CD4-positive, alpha-beta T cell (primary cell): ENCODE measurements around the gene FJX1. TPM values are rescaled to one million over a fixed set of nuclear protein-coding genes. Genes with fewer than 3 reads are reported as not detected.
"Not testable (repeated sequence)": the region's sequence is repeated elsewhere in the genome, so short reads cannot be mapped to it uniquely, and the experiment has no call there.

Experiments used
- ATAC-seq: fragments of 200-7000 bp; cut with Tn5 transposase; one replicate; pipeline ENCODE4 v1.10.0; 2022; ENCODE audit warnings: mild to moderate bottlenecking; ENCODE audit not compliant: poor library complexity
- CTCF ChIA-PET: fragments of 350-600 bp; sonication (Branson Sonifier 250); formaldehyde crosslinking; loops from one replicate; lab custom pipeline; 2021; ENCODE audit warnings: antibody characterized with exemption, inconsistent platforms; lab: Charles Lee
- POLR2A ChIA-PET: fragments of 350-600 bp; sonication (Branson Sonifier 250); formaldehyde crosslinking; loops from one replicate; lab custom pipeline; 2021; ENCODE audit warnings: antibody characterized with exemption, inconsistent platforms; lab: Charles Lee
- DNase-seq, 14 experiments: peaks; one replicate each; pipeline ENCODE4 v3.0.0-alpha.2; 2013 to 2020; ENCODE audit warnings: mixed read lengths in 2 of 14
- H3K27ac ChIP-seq, 2 donors: one replicate each; pipeline versions ENCODE4 v1.5.1 to v1.7.0; 2013; ENCODE audit warnings: low read length in 2 of 2, low read depth in 1 of 2, mild to moderate bottlenecking in 1 of 2
- H3K27me3 ChIP-seq, 2 experiments: 1 replicate in 1 of 2; 2 replicates in 1 of 2; pipeline versions ENCODE4 v1.6.1 to v1.7.0; 2013; ENCODE audit warnings: low read length in 2 of 2, control low read depth in 1 of 2, mild to moderate bottlenecking in 1 of 2, moderate library complexity in 1 of 2; ENCODE audit not compliant: insufficient read depth in 2 of 2, control insufficient read depth in 1 of 2
- H3K36me3 ChIP-seq: one replicate; pipeline ENCODE4 v1.6.1; 2013; ENCODE audit warnings: low read length, control low read depth; ENCODE audit not compliant: insufficient read depth
- H3K4me1 ChIP-seq: one replicate; pipeline ENCODE4 v1.6.1; 2013; ENCODE audit warnings: low read length, control low read depth; ENCODE audit not compliant: insufficient read depth
- H3K4me3 ChIP-seq: one replicate; pipeline ENCODE4 v1.5.1; 2013; ENCODE audit warnings: mild to moderate bottlenecking, low read length, moderate library complexity
- H3K9me3 ChIP-seq, 2 experiments: 1 replicate in 1 of 2; 2 replicates in 1 of 2; pipeline versions ENCODE4 v1.6.1 to v1.7.0; 2013; ENCODE audit warnings: low read length in 2 of 2, mild to moderate bottlenecking in 2 of 2, control low read depth in 1 of 2, moderate library complexity in 1 of 2; ENCODE audit not compliant: control insufficient read depth in 1 of 2, insufficient read depth in 1 of 2
- H3K27ac Mint-ChIP-seq: one replicate; pipeline ENCODE4 v1.8.0; 2020; ENCODE audit warnings: mixed read lengths
- H3K27me3 Mint-ChIP-seq: one replicate; pipeline ENCODE4 v1.8.0; 2021; ENCODE audit warnings: mixed read lengths
- H3K36me3 Mint-ChIP-seq: one replicate; pipeline ENCODE4 v1.8.0; 2021; ENCODE audit warnings: low read depth, mixed read lengths
- H3K4me1 Mint-ChIP-seq: one replicate; pipeline ENCODE4 v1.8.0; 2021; ENCODE audit warnings: low read depth, mixed read lengths
- H3K4me3 Mint-ChIP-seq: one replicate; pipeline ENCODE4 v1.8.0; 2020; ENCODE audit warnings: mild to moderate bottlenecking, mixed read lengths
- H3K9me3 Mint-ChIP-seq: one replicate; pipeline ENCODE4 v1.8.0; 2020; ENCODE audit warnings: mixed read lengths
- intact Hi-C, 2 experiments: fragments of 100-400 bp; cut with DNase I in 1 of 2; cut with micrococcal nuclease in 1 of 2; formaldehyde crosslinking; loops; one replicate each; pipeline versions ENCODE4 v1.15.1 to v1.9.0; 2023 to 2025; cut with DNase I, micrococcal nuclease
- total RNA-seq, 174 experiments: library from RNA in 2 of 174; stranded (reverse) in 2 of 174; gene quantifications; one replicate each; pipeline ENCODE4 v1.2.3 and lab custom pipeline; 2021 to 2026
- TF ChIP-seq, protein P1 (sequence below): fragments of 200-600 bp; IDR thresholded peaks from one replicate; pipeline ENCODE4 v1.8.0; 2022; ENCODE audit warnings: antibody characterized with exemption, mild to moderate bottlenecking

FJX1 gene
- total RNA-seq, 2 experiments from 2014 or later: not detected

DNA sequence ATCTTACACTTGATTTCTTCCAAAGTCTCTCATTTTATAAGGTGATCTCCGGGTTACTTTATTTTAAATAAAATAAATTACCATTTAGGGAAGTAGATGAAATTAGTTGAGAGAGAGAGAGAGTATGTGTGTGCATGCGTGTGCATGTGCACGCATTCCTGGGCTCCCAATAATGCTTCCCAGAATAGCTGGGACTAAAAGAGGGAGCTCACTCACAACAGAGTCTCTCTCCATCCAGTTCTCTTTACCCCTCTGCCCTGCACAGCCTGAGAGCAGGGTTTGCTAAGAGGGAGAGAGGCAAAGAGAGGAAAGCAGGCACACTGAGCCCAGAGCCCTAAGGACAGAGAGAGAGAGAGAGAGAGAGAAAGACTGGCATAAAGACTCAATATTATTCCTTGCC is 33.0 kb downstream of the FJX1 start:
- POLR2A ChIA-PET: no interaction called here
- H3K36me3 Mint-ChIP-seq: no peaks in the 10 kb centered on the region
- no peaks in the 10 kb centered on the region for H3K4me1 ChIP-seq
- H3K9me3 ChIP-seq: no peaks in the 10 kb centered on the region
- H3K36me3 ChIP-seq: no peaks in the 10 kb centered on the region
- H3K27me3 ChIP-seq: peaks cover 6 to 8% of the 10 kb centered on the region in 2 experiments
- intact Hi-C loops: no loop called here
- H3K4me3 Mint-ChIP-seq: no peak overlapping the region
- CTCF ChIA-PET: no interaction called here
- H3K4me3 ChIP-seq: no peak overlapping the region
- no peak overlapping the region for H3K27ac Mint-ChIP-seq
- no peak overlapping the region for H3K27ac ChIP-seq
- DNase-seq (no peak), ATAC-seq (no peak)
- H3K27me3 Mint-ChIP-seq: peaks cover 81% of the 10 kb centered on the region
- H3K9me3 Mint-ChIP-seq: no peaks in the 10 kb centered on the region
- no peaks in the 10 kb centered on the region for H3K4me1 Mint-ChIP-seq
- TF ChIP-seq, protein P1, sequence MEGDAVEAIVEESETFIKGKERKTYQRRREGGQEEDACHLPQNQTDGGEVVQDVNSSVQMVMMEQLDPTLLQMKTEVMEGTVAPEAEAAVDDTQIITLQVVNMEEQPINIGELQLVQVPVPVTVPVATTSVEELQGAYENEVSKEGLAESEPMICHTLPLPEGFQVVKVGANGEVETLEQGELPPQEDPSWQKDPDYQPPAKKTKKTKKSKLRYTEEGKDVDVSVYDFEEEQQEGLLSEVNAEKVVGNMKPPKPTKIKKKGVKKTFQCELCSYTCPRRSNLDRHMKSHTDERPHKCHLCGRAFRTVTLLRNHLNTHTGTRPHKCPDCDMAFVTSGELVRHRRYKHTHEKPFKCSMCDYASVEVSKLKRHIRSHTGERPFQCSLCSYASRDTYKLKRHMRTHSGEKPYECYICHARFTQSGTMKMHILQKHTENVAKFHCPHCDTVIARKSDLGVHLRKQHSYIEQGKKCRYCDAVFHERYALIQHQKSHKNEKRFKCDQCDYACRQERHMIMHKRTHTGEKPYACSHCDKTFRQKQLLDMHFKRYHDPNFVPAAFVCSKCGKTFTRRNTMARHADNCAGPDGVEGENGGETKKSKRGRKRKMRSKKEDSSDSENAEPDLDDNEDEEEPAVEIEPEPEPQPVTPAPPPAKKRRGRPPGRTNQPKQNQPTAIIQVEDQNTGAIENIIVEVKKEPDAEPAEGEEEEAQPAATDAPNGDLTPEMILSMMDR: no peak

DNA sequence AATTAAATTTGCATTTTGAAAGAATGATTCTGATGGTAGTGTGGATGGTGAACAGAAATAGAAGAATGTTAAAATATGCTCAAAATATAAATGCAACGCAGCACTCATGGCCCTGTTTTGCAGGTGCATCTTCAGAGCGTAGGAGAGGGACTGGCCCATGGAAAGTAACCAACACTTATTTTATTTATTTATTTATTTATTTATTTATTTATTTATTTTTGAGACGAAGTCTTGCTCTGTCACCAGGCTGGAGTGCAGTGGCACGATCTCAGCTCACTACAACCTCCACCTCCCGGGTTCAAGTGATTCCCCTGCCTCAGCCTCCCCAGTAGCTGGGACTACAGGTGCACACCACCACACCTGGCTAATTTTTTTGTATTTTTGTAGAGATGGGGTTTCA is 34.5 kb downstream of the FJX1 start:
- H3K36me3 ChIP-seq, H3K4me1 Mint-ChIP-seq, H3K27ac Mint-ChIP-seq, H3K4me1 ChIP-seq, H3K4me3 Mint-ChIP-seq, POLR2A ChIA-PET, H3K36me3 Mint-ChIP-seq, H3K4me3 ChIP-seq, H3K9me3 ChIP-seq, H3K27ac ChIP-seq, DNase-seq, CTCF ChIA-PET, ATAC-seq, H3K9me3 Mint-ChIP-seq, intact Hi-C loops: not testable (repeated sequence)
- peaks cover 6 to 11% of the 10 kb centered on the region in 2 experiments for H3K27me3 ChIP-seq
- H3K27me3 Mint-ChIP-seq: peaks cover 81% of the 10 kb centered on the region

DNA sequence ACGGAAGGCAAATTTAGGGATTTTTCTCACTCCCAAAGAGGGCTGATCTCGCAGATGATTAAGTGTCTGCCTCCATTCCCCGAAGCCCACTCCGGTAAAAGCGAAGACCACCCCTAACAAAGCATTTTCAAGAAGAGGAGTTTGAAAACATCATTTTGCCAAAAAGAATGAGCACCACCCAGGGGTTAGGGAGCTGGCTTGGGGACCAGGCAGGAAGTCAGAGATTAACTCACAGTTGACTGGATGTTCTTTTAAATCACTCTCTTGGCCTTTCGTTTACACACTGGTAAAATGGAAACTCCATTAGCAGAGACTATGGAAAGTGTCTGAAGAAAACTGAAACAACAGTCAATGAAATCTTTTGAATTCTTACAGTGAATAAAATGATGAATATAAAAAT is 36.5 kb downstream of the FJX1 start:
- Histone ChIP-seq H3K4me1 (no peaks in the 10 kb centered on the region), H3K36me3 (no peaks in the 10 kb centered on the region), H3K27me3 (peaks cover 0 to 15% of the 10 kb centered on the region in 2 experiments), H3K27ac (no peak overlapping the region), H3K9me3 (no peaks in the 10 kb centered on the region), H3K4me3 (no peak overlapping the region)
- DNase-seq (no peak), ATAC-seq (no peak)
- ChIA-PET CTCF (no interaction called here), POLR2A (interaction anchor here (0.6 kb wide), 1 partner anchor 531 kb away, joined by 3 read pairs; no protein-coding TSS in a partner anchor)
- Mint-ChIP-seq H3K36me3 (no peaks in the 10 kb centered on the region), H3K9me3 (no peaks in the 10 kb centered on the region), H3K4me3 (no peak overlapping the region), H3K27me3 (peaks cover 74% of the 10 kb centered on the region), H3K27ac (no peak overlapping the region), H3K4me1 (no peaks in the 10 kb centered on the region)
- intact Hi-C loops: no loop called here
- TF ChIP-seq, protein P1: no peak

DNA sequence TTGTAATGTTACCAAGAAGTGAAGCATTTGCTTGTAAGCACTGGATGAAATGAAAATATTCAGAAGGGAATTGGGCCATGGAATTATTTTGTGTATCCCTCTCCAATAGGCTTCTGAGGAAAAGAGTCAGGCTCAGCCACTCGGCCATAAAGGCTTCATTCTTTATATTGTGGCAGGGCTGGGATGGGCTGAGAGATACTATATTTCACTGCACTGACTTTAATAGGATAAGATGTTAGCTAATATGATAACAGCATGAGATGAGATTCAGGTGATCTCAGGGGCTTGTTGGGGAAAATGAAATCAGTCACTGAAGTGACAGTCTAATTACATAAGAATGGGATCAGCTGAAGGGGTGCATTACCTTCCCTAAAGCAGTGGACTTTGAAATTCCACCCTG is 37.0 kb downstream of the FJX1 start:
- CTCF ChIA-PET: no interaction called here

More for the DNA sequence above, 37.0 kb downstream of the FJX1 start:
- Histone ChIP-seq H3K27me3 (peaks cover 0 to 15% of the 10 kb centered on the region in 2 experiments), H3K4me1 (no peaks in the 10 kb centered on the region), H3K9me3 (no peaks in the 10 kb centered on the region), H3K27ac (no peak overlapping the region), H3K36me3 (no peaks in the 10 kb centered on the region), H3K4me3 (no peak overlapping the region)
- Mint-ChIP-seq H3K4me3 (no peak overlapping the region), H3K36me3 (no peaks in the 10 kb centered on the region), H3K27ac (no peak overlapping the region), H3K9me3 (no peaks in the 10 kb centered on the region), H3K4me1 (no peaks in the 10 kb centered on the region), H3K27me3 (peaks cover 73% of the 10 kb centered on the region)
- TF ChIP-seq, protein P1: no peak
- intact Hi-C loops: no loop called here
- DNase-seq: no peak
- ATAC-seq: no peak
- POLR2A ChIA-PET: interaction anchor here (0.6 kb wide), 1 partner anchor 531 kb away, joined by 3 read pairs; no protein-coding TSS in a partner anchor
